Esophagus muscularis mucosa (tissue), 4 donors: ENCODE data around the gene HK1.

Experiments used
- EP300 ChIP-seq: sonication (generic); formaldehyde crosslinking; IDR thresholded peaks from one replicate; pipeline ENCODE4 v1.6.1; 2017; ENCODE audit warnings: antibody characterized with exemption
- POLR2A ChIP-seq: fragments of 450-650 bp; IDR thresholded peaks from one replicate; pipeline ENCODE4 v1.6.1; 2017; ENCODE audit warnings: antibody characterized with exemption, moderate library complexity, mild to moderate bottlenecking, low read depth
- POLR2AphosphoS5 ChIP-seq, 2 donors: sonication (generic); formaldehyde crosslinking; IDR thresholded peaks; one replicate each; pipeline ENCODE4 v1.6.1; 2017; ENCODE audit warnings: antibody characterized with exemption in 2 of 2
- TF ChIP-seq, protein P1 (sequence below), 3 experiments: fragments of 200-600 bp in 2 of 3; fragments of 450-650 bp in 1 of 3; sonication (generic) in 2 of 3; IDR thresholded peaks; one replicate each; pipeline ENCODE4 v1.5.1; 2017 to 2019; ENCODE audit warnings: antibody characterized with exemption in 3 of 3, mild to moderate bottlenecking in 2 of 3, moderate library complexity in 1 of 3

DNA sequence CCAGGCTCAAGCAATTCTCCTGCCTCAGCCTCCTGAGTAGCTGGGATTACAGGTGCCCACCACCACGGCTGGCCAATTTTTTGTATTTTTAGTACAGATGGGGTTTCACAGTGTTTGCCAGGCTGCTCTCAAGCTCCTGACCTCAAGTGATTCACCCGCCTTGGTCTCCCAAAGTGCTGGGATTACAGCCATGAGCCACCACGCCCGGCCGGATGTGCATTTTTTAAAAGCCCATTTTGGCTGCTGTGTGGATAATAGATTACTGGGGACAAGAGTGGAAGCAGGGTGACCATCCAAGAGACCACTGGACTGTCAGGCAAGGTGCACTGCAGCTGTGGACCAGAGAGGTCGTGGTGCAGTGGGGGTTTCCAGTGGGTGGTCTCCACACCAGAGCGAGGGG is 36.7 kb upstream of the HK1 start:
- TF ChIP-seq, protein P1, sequence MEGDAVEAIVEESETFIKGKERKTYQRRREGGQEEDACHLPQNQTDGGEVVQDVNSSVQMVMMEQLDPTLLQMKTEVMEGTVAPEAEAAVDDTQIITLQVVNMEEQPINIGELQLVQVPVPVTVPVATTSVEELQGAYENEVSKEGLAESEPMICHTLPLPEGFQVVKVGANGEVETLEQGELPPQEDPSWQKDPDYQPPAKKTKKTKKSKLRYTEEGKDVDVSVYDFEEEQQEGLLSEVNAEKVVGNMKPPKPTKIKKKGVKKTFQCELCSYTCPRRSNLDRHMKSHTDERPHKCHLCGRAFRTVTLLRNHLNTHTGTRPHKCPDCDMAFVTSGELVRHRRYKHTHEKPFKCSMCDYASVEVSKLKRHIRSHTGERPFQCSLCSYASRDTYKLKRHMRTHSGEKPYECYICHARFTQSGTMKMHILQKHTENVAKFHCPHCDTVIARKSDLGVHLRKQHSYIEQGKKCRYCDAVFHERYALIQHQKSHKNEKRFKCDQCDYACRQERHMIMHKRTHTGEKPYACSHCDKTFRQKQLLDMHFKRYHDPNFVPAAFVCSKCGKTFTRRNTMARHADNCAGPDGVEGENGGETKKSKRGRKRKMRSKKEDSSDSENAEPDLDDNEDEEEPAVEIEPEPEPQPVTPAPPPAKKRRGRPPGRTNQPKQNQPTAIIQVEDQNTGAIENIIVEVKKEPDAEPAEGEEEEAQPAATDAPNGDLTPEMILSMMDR (IDR thresholded peaks at IDR 0.05), result no peak
- no peak for TF ChIP-seq POLR2AphosphoS5 (IDR thresholded peaks at IDR 0.05)
- TF ChIP-seq POLR2A, result no peak
- TF ChIP-seq EP300, result no peak
